ENCODE measurements around the gene RUNX2. TPM values are rescaled to one million over a fixed set of nuclear protein-coding genes. Genes with fewer than 3 reads are reported as not detected.

The RUNX2 gene
- total and polyA plus RNA-seq, 2 donors (not counting 1 experiment from before 2014, with no cell fraction given), result 1.3 to 2.4 TPM

DNA sequence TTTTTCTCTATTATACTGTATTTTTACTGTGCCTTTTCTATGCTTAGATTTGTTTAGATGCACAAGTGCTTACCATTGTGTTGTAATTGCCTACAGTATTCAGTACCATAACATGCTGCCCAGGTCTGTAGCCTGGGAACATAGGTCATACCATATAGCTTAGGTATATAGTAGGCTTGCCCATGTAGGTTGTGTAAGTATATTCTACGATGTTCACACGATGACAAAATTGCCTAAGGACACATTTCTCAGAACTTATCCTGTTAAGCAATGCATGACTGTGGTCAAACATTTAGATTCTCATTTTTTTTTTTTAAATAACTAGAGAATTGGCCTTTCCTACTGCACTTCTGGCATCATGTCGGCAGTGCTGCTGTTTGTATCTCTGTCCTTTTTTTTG, 303.3 kb downstream of the RUNX2 start:
- no peak overlapping the region for H3K27ac ChIP-seq (ENCODE audit: low read length in 2 of 2)
- no peaks in the 10 kb centered on the region for H3K27me3 ChIP-seq (replicated peaks in 1 of 4; ENCODE audit: control extremely low read depth in 1 of 4, control insufficient read depth in 3 of 4, insufficient read depth in 4 of 4, low read length in 3 of 4)
- H3K4me2 ChIP-seq (replicated peaks; ENCODE audit: low read depth, low read length, poor library complexity, severe bottlenecking), result no peak overlapping the region
- Mint-ChIP-seq H3K9me3 (ENCODE audit: insufficient read depth) (no peaks in the 10 kb centered on the region), H3K4me3 (no peak overlapping the region), H3K27me3 (peaks cover 5% of the 10 kb centered on the region), H3K4me1 (no peaks in the 10 kb centered on the region), H3K27ac (no peak overlapping the region)
- POLR2A ChIA-PET, result no interaction called here
- no peak overlapping the region for H3K9ac ChIP-seq (ENCODE audit: low read length)
- no peak overlapping the region for H2AFZ ChIP-seq (ENCODE audit: insufficient read depth, low read depth, low read length, poor library complexity, severe bottlenecking)
- H3K9me3 ChIP-seq (ENCODE audit: control extremely low read depth in 1 of 3, control insufficient read depth in 2 of 3, insufficient read depth in 1 of 3, low read length in 2 of 3), result no peaks in the 10 kb centered on the region
- H3K4me3 ChIP-seq (ENCODE audit: control extremely low read depth in 1 of 5, extremely low read depth in 1 of 5, insufficient read depth in 1 of 5, low read depth in 2 of 5, low read length in 4 of 5), result no peak overlapping the region
- H4K20me1 ChIP-seq (ENCODE audit: control insufficient read depth, insufficient read depth, low read length, poor library complexity, severe bottlenecking), result no peaks in the 10 kb centered on the region
- DNase-seq (no peak), ATAC-seq (ENCODE audit: low read depth) (no peak)
- WGBS (ENCODE audit: insufficient coverage), result no CpG with 5 or more reads among the region's 3 CpGs
- H3K36me3 ChIP-seq (replicated peaks in 1 of 2; ENCODE audit: control extremely low read depth in 1 of 2, control insufficient read depth in 1 of 2, extremely low read depth in 1 of 2, insufficient read depth in 2 of 2, low read length in 1 of 2), result no peaks in the 10 kb centered on the region
- intact Hi-C loops (cut with micrococcal nuclease), result no loop called here
- CTCF ChIA-PET, result no interaction called here
- no peak for TF ChIP-seq EZH2 (IDR thresholded peaks at IDR 0.05; ENCODE audit: borderline replicate concordance, insufficient read depth, low read depth, low read length, poor library complexity, severe bottlenecking)
- TF ChIP-seq, protein P1, sequence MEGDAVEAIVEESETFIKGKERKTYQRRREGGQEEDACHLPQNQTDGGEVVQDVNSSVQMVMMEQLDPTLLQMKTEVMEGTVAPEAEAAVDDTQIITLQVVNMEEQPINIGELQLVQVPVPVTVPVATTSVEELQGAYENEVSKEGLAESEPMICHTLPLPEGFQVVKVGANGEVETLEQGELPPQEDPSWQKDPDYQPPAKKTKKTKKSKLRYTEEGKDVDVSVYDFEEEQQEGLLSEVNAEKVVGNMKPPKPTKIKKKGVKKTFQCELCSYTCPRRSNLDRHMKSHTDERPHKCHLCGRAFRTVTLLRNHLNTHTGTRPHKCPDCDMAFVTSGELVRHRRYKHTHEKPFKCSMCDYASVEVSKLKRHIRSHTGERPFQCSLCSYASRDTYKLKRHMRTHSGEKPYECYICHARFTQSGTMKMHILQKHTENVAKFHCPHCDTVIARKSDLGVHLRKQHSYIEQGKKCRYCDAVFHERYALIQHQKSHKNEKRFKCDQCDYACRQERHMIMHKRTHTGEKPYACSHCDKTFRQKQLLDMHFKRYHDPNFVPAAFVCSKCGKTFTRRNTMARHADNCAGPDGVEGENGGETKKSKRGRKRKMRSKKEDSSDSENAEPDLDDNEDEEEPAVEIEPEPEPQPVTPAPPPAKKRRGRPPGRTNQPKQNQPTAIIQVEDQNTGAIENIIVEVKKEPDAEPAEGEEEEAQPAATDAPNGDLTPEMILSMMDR (IDR thresholded peaks at IDR 0.05), result no peak
- H3K79me2 ChIP-seq (ENCODE audit: control insufficient read depth, insufficient read depth, low read length), result no peaks in the 10 kb centered on the region
- H3K4me1 ChIP-seq (ENCODE audit: control insufficient read depth in 2 of 2, insufficient read depth in 2 of 2, low read length in 2 of 2), result no peaks in the 10 kb centered on the region

DNA sequence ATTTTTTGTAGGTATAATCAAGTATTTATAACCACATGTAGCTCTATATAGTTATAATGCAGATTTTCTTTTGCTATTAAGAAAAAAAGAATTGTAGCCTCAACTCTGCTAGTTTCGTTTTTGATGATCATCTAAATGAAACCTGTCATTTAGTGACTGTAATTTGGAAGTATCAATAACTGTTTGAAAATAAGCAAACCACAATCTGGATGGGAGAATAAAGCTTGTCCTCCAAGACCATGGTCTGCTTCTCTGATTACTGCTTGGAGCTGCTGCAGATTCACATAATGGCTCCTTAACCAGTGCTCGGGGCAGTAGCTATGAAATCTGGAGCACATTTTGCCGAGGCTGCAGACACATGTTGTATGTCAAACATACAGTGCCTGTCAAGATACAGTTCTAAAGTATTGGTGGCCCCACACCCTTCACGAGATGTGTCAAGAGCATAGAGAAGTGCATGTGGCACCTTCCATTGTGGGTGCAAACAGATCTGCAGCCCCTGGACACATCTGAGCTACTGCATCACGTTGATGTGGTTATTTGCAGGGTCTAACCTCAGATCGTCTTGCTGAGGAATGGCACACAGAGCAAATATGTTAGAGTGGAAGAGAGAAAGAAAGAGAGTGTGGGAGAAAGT, 305.3 kb downstream of the RUNX2 start:
- POLR2A ChIA-PET, result no interaction called here
- intact Hi-C loops (cut with micrococcal nuclease), result no loop called here
- CTCF ChIA-PET, result no interaction called here

More for the DNA sequence above, 305.3 kb downstream of the RUNX2 start:
- Mint-ChIP-seq H3K9me3 (ENCODE audit: insufficient read depth) (no peaks in the 10 kb centered on the region), H3K27me3 (peaks cover 5% of the 10 kb centered on the region), H3K4me1 (no peaks in the 10 kb centered on the region), H3K4me3 (no peak overlapping the region), H3K27ac (no peak overlapping the region)
- Histone ChIP-seq H3K9ac (ENCODE audit: low read length) (no peak overlapping the region), H3K27me3 (replicated peaks in 1 of 4; ENCODE audit: control extremely low read depth in 1 of 4, control insufficient read depth in 3 of 4, insufficient read depth in 4 of 4, low read length in 3 of 4) (no peaks in the 10 kb centered on the region), H4K20me1 (ENCODE audit: control insufficient read depth, insufficient read depth, low read length, poor library complexity, severe bottlenecking) (no peaks in the 10 kb centered on the region), H3K4me2 (replicated peaks; ENCODE audit: low read depth, low read length, poor library complexity, severe bottlenecking) (no peak overlapping the region), H3K27ac (ENCODE audit: low read length in 2 of 2) (no peak overlapping the region), H3K9me3 (ENCODE audit: control extremely low read depth in 1 of 3, control insufficient read depth in 2 of 3, insufficient read depth in 1 of 3, low read length in 2 of 3) (no peaks in the 10 kb centered on the region), H2AFZ (ENCODE audit: insufficient read depth, low read depth, low read length, poor library complexity, severe bottlenecking) (no peak overlapping the region), H3K4me3 (ENCODE audit: control extremely low read depth in 1 of 5, extremely low read depth in 1 of 5, insufficient read depth in 1 of 5, low read depth in 2 of 5, low read length in 4 of 5) (no peak overlapping the region), H3K36me3 (replicated peaks in 1 of 2; ENCODE audit: control extremely low read depth in 1 of 2, control insufficient read depth in 1 of 2, extremely low read depth in 1 of 2, insufficient read depth in 2 of 2, low read length in 1 of 2) (no peaks in the 10 kb centered on the region), H3K79me2 (ENCODE audit: control insufficient read depth, insufficient read depth, low read length) (no peaks in the 10 kb centered on the region), H3K4me1 (ENCODE audit: control insufficient read depth in 2 of 2, insufficient read depth in 2 of 2, low read length in 2 of 2) (no peaks in the 10 kb centered on the region)
- no peak for ATAC-seq (ENCODE audit: low read depth)
- no peak for DNase-seq
- WGBS (ENCODE audit: insufficient coverage), result 98% methylated on average over 5 of the region's 6 CpGs
- TF ChIP-seq EZH2 (IDR thresholded peaks at IDR 0.05; ENCODE audit: borderline replicate concordance, insufficient read depth, low read depth, low read length, poor library complexity, severe bottlenecking), result no peak
- TF ChIP-seq, protein P1 (IDR thresholded peaks at IDR 0.05), result no peak
